Stimulated activated CD8-positive, alpha-beta memory T cell treated with anti-CD3 and anti-CD28 coated beads, Interleukin-15, amount 100 ng/mL, for 48 hours (primary cell): ENCODE measurements around the gene METTL4.
"Not testable (repeated sequence)": the region's sequence is repeated elsewhere in the genome, so short reads cannot be mapped to it uniquely, and the experiment has no call there.

Experiments
- DNase-seq, 2 donors: peaks; one replicate each; pipeline ENCODE4 v3.0.0-alpha.2; 2020; ENCODE audit warnings: low read depth in 2 of 2

The METTL4 gene

GRCh38 chr18:2559249-2559648, 12.1 kb downstream of the METTL4 start:
- no peak for DNase-seq

GRCh38 chr18:2557536-2557935, 13.8 kb downstream of the METTL4 start:
- DNase-seq: no peak

- DNase-seq: no peak
Observed at GRCh38 chr18:2555895-2556294, 15.4 kb downstream of the METTL4 start.

GRCh38 chr18:2554696-2555095, 16.6 kb downstream of the METTL4 start:
- DNase-seq: no peak

- DNase-seq: no peak
Observed at GRCh38 chr18:2551425-2551824, 19.9 kb downstream of the METTL4 start.

- DNase-seq: no peak
Observed at GRCh38 chr18:2549462-2549861, 21.8 kb downstream of the METTL4 start.

GRCh38 chr18:2547477-2548087, 23.7 kb downstream of the METTL4 start:
- no peak for DNase-seq

- no peak for DNase-seq
Observed at GRCh38 chr18:2545155-2545554, 26.1 kb downstream of the METTL4 start.

- not testable (repeated sequence) for DNase-seq
Observed at GRCh38 chr18:2541925-2542563, 29.3 kb downstream of the METTL4 start.

GRCh38 chr18:2540575-2540974, 30.7 kb downstream of the METTL4 start:
- DNase-seq: no peak

GRCh38 chr18:2538844-2539243, 32.5 kb downstream of the METTL4 start:
- no peak for DNase-seq

- DNase-seq: no peak
Observed at GRCh38 chr18:2538236-2538635, 33.1 kb downstream of the METTL4 start.

- no peak for DNase-seq
Observed at GRCh38 chr18:2537296-2537695, 34.0 kb downstream of the METTL4 start.

GRCh38 chr18:2536493-2536892, 34.8 kb downstream of the METTL4 start:
- no peak for DNase-seq

- DNase-seq: no peak
Observed at GRCh38 chr18:2536063-2536462, 35.2 kb downstream of the METTL4 start.

GRCh38 chr18:2535419-2535910, 35.8 kb downstream of the METTL4 start:
- DNase-seq: no peak

GRCh38 chr18:2534906-2535305, 36.4 kb downstream of the METTL4 start:
- no peak for DNase-seq

GRCh38 chr18:2532797-2533196, 38.5 kb downstream of the METTL4 start:
- no peak for DNase-seq

- no peak for DNase-seq
Observed at GRCh38 chr18:2531751-2532150, 39.6 kb downstream of the METTL4 start.

- DNase-seq: no peak
Observed at GRCh38 chr18:2529154-2529553, 42.2 kb downstream of the METTL4 start.

GRCh38 chr18:2526329-2526728, 45.0 kb downstream of the METTL4 start:
- no peak for DNase-seq

GRCh38 chr18:2524794-2525198, 46.5 kb downstream of the METTL4 start:
- not testable (repeated sequence) for DNase-seq

- no peak for DNase-seq
Observed at GRCh38 chr18:2522112-2522511, 49.2 kb downstream of the METTL4 start.

GRCh38 chr18:2518473-2518872, 52.8 kb downstream of the METTL4 start:
- no peak for DNase-seq
